Endothelial cell of umbilical vein (primary cell): ENCODE measurements around the gene RAB20. TPM values are rescaled to one million over a fixed set of nuclear protein-coding genes. Genes with fewer than 3 reads are reported as not detected.

Experiments
- BruUV-seq: library from RNA; stranded (reverse); fragments of 400-500 nt; replicated peaks from 2 replicates; lab custom pipeline; 2021; lab: Mats Ljungman, UMichigan
- CTCF ChIA-PET: fragments of 300-600, 350-600 bp; sonication (Branson Sonifier 250); formaldehyde crosslinking; loops from one replicate; lab custom pipeline; 2021; ENCODE audit warnings: antibody characterized with exemption, inconsistent platforms; lab: Charles Lee
- POLR2A ChIA-PET: fragments of 300-600, 350-600 bp; sonication (Branson Sonifier 250); formaldehyde crosslinking; loops from one replicate; lab custom pipeline; 2021; ENCODE audit warnings: antibody characterized with exemption, inconsistent platforms; lab: Charles Lee
- DNase-seq: peaks from one replicate; pipeline ENCODE4 v3.0.0-alpha.2; 2011; ENCODE audit warnings: low read depth, low spot score
- FAIRE-seq: peaks from 2 replicates; lab custom pipeline; 2011; peaks lifted over from hg19 to GRCh38; lab: Jason Lieb, UNC
- H2AFZ ChIP-seq: 2 replicates; pipeline ENCODE4 v1.6.0; 2012; ENCODE audit warnings: low read depth, low read length, control low read depth, inconsistent platforms
- H3K27ac ChIP-seq: 2 replicates; pipeline ENCODE4 v1.5.1; 2011; ENCODE audit warnings: low read depth, mild to moderate bottlenecking, control low read depth, low read length, moderate library complexity; ENCODE audit not compliant: insufficient read depth
- H3K27me3 ChIP-seq, 2 experiments: 2 replicates each; pipeline versions ENCODE4 v1.6.0 to v1.6.1; 2011; ENCODE audit warnings: low read length in 2 of 2, mixed read lengths in 1 of 2; ENCODE audit not compliant: control insufficient read depth in 2 of 2, insufficient read depth in 2 of 2
- H3K36me3 ChIP-seq, 2 experiments: 2 replicates in 1 of 2; 3 replicates in 1 of 2; pipeline ENCODE4 v1.5.1; 2011; ENCODE audit warnings: low read length in 2 of 2, mild to moderate bottlenecking in 1 of 2, moderate library complexity in 1 of 2; ENCODE audit not compliant: control insufficient read depth in 2 of 2, insufficient read depth in 2 of 2; ENCODE audit errors: extremely low read depth in 1 of 2
- H3K4me1 ChIP-seq: 3 replicates; pipeline ENCODE4 v1.5.1; 2011; ENCODE audit warnings: mild to moderate bottlenecking, low read length; ENCODE audit not compliant: control insufficient read depth, insufficient read depth; ENCODE audit errors: extremely low read depth
- H3K4me2 ChIP-seq: 2 replicates; pipeline ENCODE4 v1.6.1; 2011; ENCODE audit warnings: low read length, control low read depth, mixed read lengths; ENCODE audit not compliant: insufficient read depth
- H3K4me3 ChIP-seq, 3 experiments: fragments of 200-600 bp in 1 of 3; sonication (generic), shearing (Covaris generic) in 1 of 3; replicated peaks in 1 of 3; 2 replicates each; pipeline ENCODE4 v1.5.1; 2011 to 2016; ENCODE audit warnings: control low read depth in 3 of 3, low read length in 3 of 3, mild to moderate bottlenecking in 2 of 3, inconsistent platforms in 1 of 3, low read depth in 1 of 3, moderate library complexity in 1 of 3; ENCODE audit not compliant: insufficient read depth in 1 of 3
- H3K79me2 ChIP-seq: 2 replicates; pipeline ENCODE4 v1.6.0; 2012; ENCODE audit warnings: low read length, inconsistent platforms; ENCODE audit not compliant: control insufficient read depth, insufficient read depth
- H3K9ac ChIP-seq: replicated peaks from 2 replicates; pipeline ENCODE3; 2011; ENCODE audit warnings: low read length, control low read depth; ENCODE audit not compliant: insufficient read depth; ENCODE audit errors: extremely low read depth
- H3K9me1 ChIP-seq: replicated peaks from 3 replicates; pipeline ENCODE4 v1.6.0; 2011; ENCODE audit warnings: mild to moderate bottlenecking, low read length; ENCODE audit not compliant: control insufficient read depth, insufficient read depth; ENCODE audit errors: extremely low read depth
- H3K9me3 ChIP-seq: replicated peaks from 2 replicates; pipeline ENCODE4 v1.5.1; 2012; ENCODE audit warnings: low read length, inconsistent platforms; ENCODE audit not compliant: control insufficient read depth, insufficient read depth
- H4K20me1 ChIP-seq: replicated peaks from 2 replicates; pipeline ENCODE3; 2011; ENCODE audit warnings: mild to moderate bottlenecking, low read length; ENCODE audit not compliant: control insufficient read depth, insufficient read depth; ENCODE audit errors: extremely low read depth
- CTCF ChIP-seq, 2 donors: IDR thresholded peaks; 1 replicate in 1 of 2; 2 replicates in 1 of 2; pipeline ENCODE4 v1.5.1; 2011; ENCODE audit warnings: low read length in 2 of 2, mild to moderate bottlenecking in 2 of 2, moderate library complexity in 2 of 2, control low read depth in 1 of 2, inconsistent platforms in 1 of 2, low read depth in 1 of 2; ENCODE audit not compliant: insufficient read depth in 1 of 2; ENCODE audit errors: extremely low read depth in 1 of 2
- FOS ChIP-seq: IDR thresholded peaks from 2 replicates; pipeline ENCODE4 v1.6.1; 2011; ENCODE audit warnings: mild to moderate bottlenecking, low read length, moderate library complexity, borderline replicate concordance; ENCODE audit not compliant: insufficient read depth
- MAX ChIP-seq: IDR thresholded peaks from 2 replicates; pipeline ENCODE4 v1.6.1; 2011; ENCODE audit not compliant: insufficient read depth, insufficient read length
- MYC ChIP-seq: IDR thresholded peaks from one replicate; pipeline ENCODE4 v1.6.1; 2011; ENCODE audit warnings: mild to moderate bottlenecking, low read depth, low read length
- POLR2AphosphoS5 ChIP-seq: IDR thresholded peaks from 2 replicates; pipeline ENCODE4 v1.6.1; 2012; ENCODE audit warnings: low read depth, mild to moderate bottlenecking, control low read depth, low read length, moderate library complexity; ENCODE audit not compliant: insufficient read depth
- dilution Hi-C: fragments of 300-500 bp; cut with MboI; formaldehyde crosslinking; loops from one replicate; pipeline ENCODE4 v1.15.0; 2019; ENCODE audit warnings: low sequenced_read_pairs; ENCODE audit not compliant: extremely low pct_ligation_motif_present
- intact Hi-C: fragments of 100-400 bp; cut with micrococcal nuclease; formaldehyde crosslinking; loops from one replicate; pipeline ENCODE4 v1.10.0; 2022
- polyA plus RNA-seq, 4 experiments: library from polyadenylated mRNA; depleted of rRNA in 3 of 4; stranded (reverse) in 3 of 4; unstranded in 1 of 4; fragments of >200 nt; gene quantifications; 2 replicates each; pipeline versions ENCODE4 v1.2.1 to v1.2.3, GENCODE V29; 2011 to 2012; ENCODE audit warnings: missing spikeins in 1 of 4
- total RNA-seq: library from RNA; stranded (reverse); gene quantifications from 2 replicates; pipeline ENCODE4 v1.2.3, GENCODE V29; 2021

Gene RAB20
- total and polyA plus RNA-seq, 2 donors (not counting 3 experiments of a cell fraction or from before 2014, with no cell fraction given), result 1.3 to 1.7 TPM

GRCh38 chr13:110509478-110509926 is 52.0 kb downstream of the RAB20 start:
- ChIA-PET CTCF (interaction anchor here (2.7 kb wide), 1 partner anchor 54 kb away, joined by 11 read pairs; no protein-coding TSS in a partner anchor), POLR2A (no interaction called here)
- Histone ChIP-seq H2AFZ (no peak overlapping the region), H3K4me2 (no peak overlapping the region), H3K36me3 (peaks cover 26 to 49% of the 10 kb centered on the region in 2 experiments), H3K27ac (no peak overlapping the region), H3K4me1 (peaks cover 6% of the 10 kb centered on the region), H3K9me1 (no peaks in the 10 kb centered on the region), H3K9ac (no peak overlapping the region), H3K9me3 (no peaks in the 10 kb centered on the region), H3K79me2 (no peaks in the 10 kb centered on the region), H3K27me3 (no peaks in the 10 kb centered on the region), H3K4me3 (no peak overlapping the region), H4K20me1 (no peaks in the 10 kb centered on the region)
- dilution Hi-C loops, result no loop called here
- TF ChIP-seq CTCF (IDR thresholded peaks at IDR 0.05; ENCODE audit: extremely low read depth in 1 of 2, insufficient read depth in 1 of 2, low read depth in 1 of 2, low read length in 2 of 2) (no peak), POLR2AphosphoS5 (no peak), MAX (no peak), FOS (no peak), MYC (no peak)
- no TSS peak for BruUV-seq
- no peak for FAIRE-seq
- DNase-seq, result no peak
- intact Hi-C loops, result no loop called here
